Psoas muscle (tissue), 8 donors: ENCODE data around the gene COL8A2. TPM values are rescaled to one million over a fixed set of nuclear protein-coding genes. Genes with fewer than 3 reads are reported as not detected.

ENCODE experiments used
- ATAC-seq, 4 donors: fragments of 200-7000 bp; cut with Tn5 transposase; one replicate each; pipeline ENCODE4 v1.9.1; 2020; ENCODE audit warnings: moderate library complexity in 3 of 4, mild to moderate bottlenecking in 2 of 4
- DNase-seq, 2 donors: peaks; one replicate each; pipeline ENCODE4 v3.0.0-alpha.2; 2020
- H3K27ac ChIP-seq: fragments of 200-600 bp; one replicate; pipeline ENCODE4 v1.8.0; 2022
- H3K27me3 ChIP-seq, 3 donors: fragments of 200-600 bp in 1 of 3; one replicate each; pipeline versions ENCODE4 v1.6.1 to v1.8.0; 2013 to 2022; ENCODE audit warnings: low read length in 2 of 3, mild to moderate bottlenecking in 2 of 3, moderate library complexity in 1 of 3; ENCODE audit not compliant: insufficient read depth in 3 of 3
- H3K36me3 ChIP-seq, 2 donors: fragments of 200-600 bp in 1 of 2; one replicate each; pipeline versions ENCODE4 v1.6.1 to v1.8.0; 2013 to 2022; ENCODE audit warnings: low read depth in 1 of 2, mild to moderate bottlenecking in 1 of 2, moderate library complexity in 1 of 2; ENCODE audit not compliant: insufficient read depth in 1 of 2
- H3K4me1 ChIP-seq: fragments of 200-600 bp; one replicate; pipeline ENCODE4 v1.8.0; 2022
- H3K4me3 ChIP-seq: fragments of 200-600 bp; one replicate; pipeline ENCODE4 v1.8.0; 2022; ENCODE audit warnings: mild to moderate bottlenecking
- H3K9me3 ChIP-seq: fragments of 200-600 bp; one replicate; pipeline ENCODE4 v1.8.0; 2022
- WGBS, 3 donors: extraction: QIAGEN DNeasy Blood & Tissue Kit; methylation state at CpG; one replicate each; pipeline versions ENCODE4 v1.1.6 to v1.1.7; 2013; 5-methylcytosine and 5-hydroxymethylcytosine counted together
- intact Hi-C, 2 donors: fragments of 100-400 bp; cut with DNase I; formaldehyde crosslinking; loops; one replicate each; pipeline versions ENCODE4 v1.11.0 to v1.14.2; 2022
- polyA plus RNA-seq, 3 donors: library from polyadenylated mRNA; stranded (reverse); fragments of 200-250 nt; gene quantifications; one replicate each; pipeline ENCODE4 v1.2.3, GENCODE V29; 2013
- total RNA-seq, 4 donors: library from RNA; stranded (reverse); fragmentation: NEBNext Ultra II Directional in 2 of 4; extraction: Animal tissue kit (Norgen Biotek cat#: 25700) in 2 of 4; gene quantifications; one replicate each; pipeline versions ENCODE4 v1.2.1 to v1.2.4, GENCODE V29; 2021 to 2023
- TF ChIP-seq, protein P1 (sequence below): fragments of 200-600 bp; IDR thresholded peaks from one replicate; pipeline ENCODE4 v1.8.0; 2022; ENCODE audit warnings: antibody characterized with exemption
- donor health status: healthy with polysubstance abuse.
- donor health status: DM: no; HTN: no; CAD: no; lungs with moderate emphysema.
- donor health status: Bipolar disorder and iron deficiency.
- donor health status: healthy.
- donor health status: DM: yes; HTN: yes; CAD: no.
- donor health status: DM: no; HTN: no; CAD: no.
- donor health status: DM: no; HTN: no; CAD: no.
- donor health status: DM: yes; HTN: yes; CAD: no.

COL8A2 gene
- total and polyA plus RNA-seq, 7 donors, result 0.06 to 0.41 (median 0.15) TPM

DNA sequence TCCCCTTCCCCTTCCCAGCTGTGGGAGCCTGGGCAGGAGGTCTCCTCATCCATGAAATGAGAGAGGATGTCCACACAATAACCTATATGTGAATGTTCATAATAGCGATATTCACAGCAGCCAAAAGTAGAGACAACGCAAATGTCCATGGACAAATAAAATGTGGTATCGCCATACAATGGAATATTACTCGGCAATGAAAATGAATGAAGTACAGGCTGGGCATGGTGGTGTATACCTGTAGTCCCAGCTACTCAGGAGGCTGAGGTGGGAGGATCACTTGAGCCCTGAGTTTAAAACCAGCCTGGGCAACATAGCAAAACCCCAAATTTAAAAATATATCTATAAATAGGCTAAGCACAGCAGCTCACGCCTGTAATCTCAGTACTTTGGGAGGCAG lies 23.5 kb downstream of the COL8A2 start:
- Histone ChIP-seq H3K9me3 (no peaks in the 10 kb centered on the region), H3K27me3 (no peaks in the 10 kb centered on the region), H3K36me3 (peaks cover 0 to under 1% of the 10 kb centered on the region in 2 donors), H3K27ac (no peak overlapping the region), H3K4me1 (peaks cover 3% of the 10 kb centered on the region), H3K4me3 (no peak overlapping the region)
- TF ChIP-seq, protein P1, sequence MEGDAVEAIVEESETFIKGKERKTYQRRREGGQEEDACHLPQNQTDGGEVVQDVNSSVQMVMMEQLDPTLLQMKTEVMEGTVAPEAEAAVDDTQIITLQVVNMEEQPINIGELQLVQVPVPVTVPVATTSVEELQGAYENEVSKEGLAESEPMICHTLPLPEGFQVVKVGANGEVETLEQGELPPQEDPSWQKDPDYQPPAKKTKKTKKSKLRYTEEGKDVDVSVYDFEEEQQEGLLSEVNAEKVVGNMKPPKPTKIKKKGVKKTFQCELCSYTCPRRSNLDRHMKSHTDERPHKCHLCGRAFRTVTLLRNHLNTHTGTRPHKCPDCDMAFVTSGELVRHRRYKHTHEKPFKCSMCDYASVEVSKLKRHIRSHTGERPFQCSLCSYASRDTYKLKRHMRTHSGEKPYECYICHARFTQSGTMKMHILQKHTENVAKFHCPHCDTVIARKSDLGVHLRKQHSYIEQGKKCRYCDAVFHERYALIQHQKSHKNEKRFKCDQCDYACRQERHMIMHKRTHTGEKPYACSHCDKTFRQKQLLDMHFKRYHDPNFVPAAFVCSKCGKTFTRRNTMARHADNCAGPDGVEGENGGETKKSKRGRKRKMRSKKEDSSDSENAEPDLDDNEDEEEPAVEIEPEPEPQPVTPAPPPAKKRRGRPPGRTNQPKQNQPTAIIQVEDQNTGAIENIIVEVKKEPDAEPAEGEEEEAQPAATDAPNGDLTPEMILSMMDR, result no peak
- intact Hi-C loops, result loop anchor here in 1 of 2 donors (2.0 kb wide), 2 partner anchors 87 to 319 kb away; no protein-coding TSS in a partner anchor
- ATAC-seq (no peak), DNase-seq (no peak)
- WGBS, 3 donors, result 98 to 99% (median 99%) methylated on average over 5 of the region's 5 CpGs

DNA sequence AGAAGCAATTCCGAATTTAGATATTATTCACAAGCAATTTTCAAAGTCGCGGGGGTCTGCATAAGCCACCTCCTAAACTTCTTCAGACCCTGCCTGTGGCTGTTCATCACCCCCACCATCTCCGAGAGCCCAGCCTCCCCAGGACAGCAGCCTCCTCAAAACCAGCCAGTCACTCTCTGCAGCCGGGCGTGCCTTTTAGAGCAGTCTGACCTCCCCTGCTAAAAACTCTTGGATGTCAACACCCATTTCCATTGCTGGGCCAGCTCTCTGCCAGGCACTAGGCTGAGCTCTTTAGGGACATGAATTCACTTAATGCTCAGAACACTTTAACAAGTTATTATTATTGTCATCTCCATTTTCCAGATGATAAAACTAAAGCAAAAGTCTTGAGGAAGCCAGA lies 24.6 kb downstream of the COL8A2 start:
- ATAC-seq (no peak), DNase-seq (no peak)
- peaks cover 3% of the 10 kb centered on the region for H3K4me1 ChIP-seq
- no peak overlapping the region for H3K4me3 ChIP-seq
- no peak overlapping the region for H3K27ac ChIP-seq
- 69 to 77% (median 77%) methylated on average over 6 of the region's 6 CpGs for WGBS, 3 donors
- TF ChIP-seq, protein P1, result no peak
- peaks cover 0 to 12% of the 10 kb centered on the region in 2 donors for H3K36me3 ChIP-seq
- no peaks in the 10 kb centered on the region for H3K27me3 ChIP-seq
- intact Hi-C loops, result loop anchor here in 1 of 2 donors (2.0 kb wide), 2 partner anchors 88 to 320 kb away; no protein-coding TSS in a partner anchor
- no peaks in the 10 kb centered on the region for H3K9me3 ChIP-seq

DNA sequence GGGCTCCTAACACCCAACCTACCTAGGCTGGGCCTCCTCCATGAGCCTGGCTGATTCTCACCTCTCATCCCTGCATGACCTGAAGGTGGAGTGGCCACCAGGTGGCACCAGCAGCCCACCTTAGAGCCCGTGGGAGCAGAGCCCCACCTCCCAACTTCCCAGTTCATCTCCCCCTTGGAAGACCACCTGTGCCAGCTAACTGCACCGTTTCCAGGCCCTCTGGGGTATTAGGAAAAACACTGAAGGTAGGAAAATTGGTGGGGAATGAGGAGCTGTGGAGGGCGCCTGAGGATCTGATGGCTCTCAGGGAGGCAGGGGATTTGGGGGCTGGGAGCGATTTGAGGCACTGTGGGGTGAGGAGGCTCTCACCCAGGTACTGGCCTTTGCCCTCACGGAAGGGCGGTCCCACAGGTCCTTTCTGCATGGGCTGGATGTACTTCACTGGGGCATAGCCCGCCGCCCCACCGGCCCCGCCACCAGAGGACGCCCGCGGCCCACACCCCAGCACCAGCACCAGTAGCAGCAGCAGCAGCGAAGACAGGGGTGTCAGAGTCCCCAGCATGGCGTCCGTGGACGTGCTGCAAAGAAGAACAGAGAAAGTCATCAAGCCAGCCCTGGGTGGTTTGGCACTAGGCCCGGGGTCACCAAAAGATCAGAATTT lies 25.2 kb downstream of the COL8A2 start:
- no peaks in the 10 kb centered on the region for H3K27me3 ChIP-seq
- peaks cover 0 to 18% of the 10 kb centered on the region in 2 donors for H3K36me3 ChIP-seq
- no peak overlapping the region for H3K27ac ChIP-seq
- peak; percentile 87 to 94 (median 90) for ATAC-seq
- no peaks in the 10 kb centered on the region for H3K9me3 ChIP-seq
- 35 to 39% (median 35%) methylated on average over 17 to 18 of the region's 18 CpGs for WGBS, 3 donors
- intact Hi-C loops, result loop anchor here (2.0 to 10.0 kb wide), 8 partner anchors 35 to 325 kb away; no protein-coding TSS in a partner anchor
- peak; percentile 79 to 89 for DNase-seq
- peaks cover 3% of the 10 kb centered on the region for H3K4me1 ChIP-seq
- TF ChIP-seq, protein P1, result peak; percentile 86
- H3K4me3 ChIP-seq, result no peak overlapping the region

DNA sequence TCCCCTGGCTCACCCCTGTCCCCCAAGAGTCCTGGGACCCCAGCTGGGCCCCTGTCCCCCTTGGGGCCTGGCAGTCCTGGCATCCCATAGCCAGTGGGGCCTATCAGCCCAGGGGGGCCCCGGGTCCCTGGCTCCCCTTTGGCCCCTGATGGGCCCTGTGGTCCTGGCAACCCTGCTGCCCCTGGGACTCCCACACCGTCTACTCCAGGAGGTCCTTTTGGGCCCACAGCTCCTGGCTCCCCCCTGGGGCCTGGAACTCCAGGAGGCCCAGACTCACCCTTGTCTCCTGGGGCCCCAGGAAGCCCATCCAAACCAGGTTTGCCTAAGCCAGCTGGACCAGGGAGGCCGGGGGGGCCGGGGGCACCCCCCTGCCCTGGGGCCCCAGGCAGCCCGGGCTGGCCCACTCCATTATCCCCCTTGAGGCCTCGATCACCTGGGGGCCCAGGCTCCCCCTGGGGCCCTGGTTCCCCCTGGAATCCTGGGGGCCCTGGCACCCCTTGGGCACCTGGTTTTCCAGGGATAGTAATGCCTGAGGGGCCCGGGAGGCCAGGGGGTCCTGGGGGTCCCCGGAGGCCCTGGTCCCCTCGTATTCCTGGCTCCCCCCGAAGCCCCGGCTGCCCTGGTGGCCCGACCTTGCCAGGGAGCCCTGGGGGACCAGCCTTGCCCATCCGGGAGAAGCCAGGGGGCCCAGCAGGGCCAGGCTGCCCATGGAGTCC lies 26.2 kb downstream of the COL8A2 start:
- Histone ChIP-seq H3K4me3 (no peak overlapping the region), H3K4me1 (peaks cover 3% of the 10 kb centered on the region), H3K27me3 (no peaks in the 10 kb centered on the region), H3K36me3 (peaks cover 0 to 28% of the 10 kb centered on the region in 2 donors), H3K27ac (no peak overlapping the region), H3K9me3 (no peaks in the 10 kb centered on the region)
- intact Hi-C loops, result loop anchor here (2.0 to 10.0 kb wide), 6 partner anchors 36 to 326 kb away; no protein-coding TSS in a partner anchor
- DNase-seq (no peak), ATAC-seq (no peak)
- TF ChIP-seq, protein P1, result no peak
- 80 to 86% (median 83%) methylated on average over 11 to 13 of the region's 13 CpGs for WGBS, 3 donors
